HG02981 (cell line): ENCODE results near the gene AMMECR1.
"Not testable (repeated sequence)": the region's sequence is repeated elsewhere in the genome, so short reads cannot be mapped to it uniquely, and the experiment has no call there.

Source experiments
- ATAC-seq: cut with Tn5 transposase; IDR thresholded peaks from one replicate; pipeline ENCODE4 v1.9.1; 2021; ENCODE audit warnings: mild to moderate bottlenecking, moderate library complexity; ENCODE audit not compliant: unreplicated experiment

AMMECR1 gene

GRCh38 chrX:110173192-110174175 lies 144.4 kb downstream of the AMMECR1 start:
- no peak for ATAC-seq

DNA sequence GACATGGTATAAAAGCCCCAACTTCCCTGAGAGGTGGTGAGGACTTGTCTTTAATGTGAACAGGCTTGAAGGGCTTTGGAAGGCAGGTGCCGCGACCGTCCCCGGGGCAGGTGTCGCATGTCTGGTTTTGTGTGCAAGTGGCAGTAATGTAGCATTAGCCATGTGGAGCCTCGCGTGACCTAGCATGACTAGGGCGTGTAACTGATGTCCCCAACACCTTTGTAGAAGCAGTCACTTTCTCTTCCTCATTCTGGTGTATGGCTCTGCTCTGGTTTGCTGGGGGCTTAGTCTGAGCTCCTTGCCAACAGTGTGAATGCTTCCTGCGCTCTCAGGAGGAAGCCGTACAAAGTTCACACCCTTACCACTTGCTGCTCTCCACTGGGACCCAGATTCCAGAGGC lies 145.7 kb downstream of the AMMECR1 start:
- peak; percentile 98 for ATAC-seq

GRCh38 chrX:110171442-110171841 lies 146.4 kb downstream of the AMMECR1 start:
- ATAC-seq = no peak

GRCh38 chrX:110170029-110170428 lies 147.9 kb downstream of the AMMECR1 start:
- no peak for ATAC-seq

DNA sequence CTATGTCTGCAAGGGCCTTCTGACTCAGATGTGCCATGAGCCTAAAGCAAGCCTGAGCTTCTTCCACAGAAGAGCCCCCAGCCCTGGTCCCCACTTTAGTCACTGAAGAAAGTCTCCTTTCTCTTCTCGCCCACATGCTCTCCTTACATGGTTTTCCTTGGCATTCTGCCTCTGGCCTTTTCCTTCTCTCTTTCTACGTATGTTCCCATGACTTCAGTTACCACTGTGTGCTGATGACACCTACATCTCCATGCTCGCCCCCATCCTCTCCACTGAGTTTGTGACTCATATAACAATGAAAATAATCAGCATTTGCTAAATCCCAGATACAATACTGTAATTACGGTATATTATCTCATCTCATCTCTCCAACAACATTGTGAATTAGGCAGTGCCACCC lies 149.3 kb downstream of the AMMECR1 start:
- ATAC-seq = no peak

- no peak for ATAC-seq
Observed at GRCh38 chrX:110167952-110168451, 149.9 kb downstream of the AMMECR1 start.

DNA sequence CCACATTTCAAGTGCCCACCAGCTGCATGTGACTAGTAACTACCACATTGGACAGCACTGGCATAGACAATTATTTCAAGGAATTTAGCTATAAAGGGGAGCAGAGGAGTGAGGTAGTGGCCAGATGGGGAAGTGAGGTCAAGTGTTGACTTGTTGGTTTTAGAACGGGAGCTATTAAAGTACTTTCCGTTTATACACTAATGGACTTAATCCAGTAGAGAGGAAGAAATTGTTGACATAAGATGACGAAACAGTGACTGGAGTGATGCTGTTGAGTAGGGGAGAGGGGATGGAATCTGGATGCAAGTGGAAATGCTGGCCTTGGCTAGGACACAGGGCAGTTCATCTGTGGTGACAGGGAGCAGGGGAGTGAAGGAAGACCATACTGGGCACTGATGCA lies 154.4 kb downstream of the AMMECR1 start:
- ATAC-seq = no peak

DNA sequence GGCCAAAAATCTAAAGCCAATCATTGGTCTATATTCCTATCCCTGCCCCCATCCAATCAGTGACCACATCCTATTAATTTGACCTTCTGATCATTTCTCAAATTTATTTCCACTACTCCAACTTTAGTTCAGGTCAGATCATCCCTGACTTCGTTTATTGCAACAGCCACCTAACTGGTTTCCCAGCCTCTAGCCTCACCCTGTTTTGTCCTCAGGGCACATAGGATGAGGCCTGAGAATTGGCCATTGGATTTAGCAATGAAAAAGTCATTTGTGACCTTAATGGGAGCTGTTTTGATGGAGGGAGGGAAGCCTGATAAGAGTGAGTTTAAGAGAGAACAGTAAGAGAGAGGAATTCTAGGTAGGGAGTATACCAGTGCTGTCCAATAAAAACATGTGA lies 155.0 kb downstream of the AMMECR1 start:
- no peak for ATAC-seq

DNA sequence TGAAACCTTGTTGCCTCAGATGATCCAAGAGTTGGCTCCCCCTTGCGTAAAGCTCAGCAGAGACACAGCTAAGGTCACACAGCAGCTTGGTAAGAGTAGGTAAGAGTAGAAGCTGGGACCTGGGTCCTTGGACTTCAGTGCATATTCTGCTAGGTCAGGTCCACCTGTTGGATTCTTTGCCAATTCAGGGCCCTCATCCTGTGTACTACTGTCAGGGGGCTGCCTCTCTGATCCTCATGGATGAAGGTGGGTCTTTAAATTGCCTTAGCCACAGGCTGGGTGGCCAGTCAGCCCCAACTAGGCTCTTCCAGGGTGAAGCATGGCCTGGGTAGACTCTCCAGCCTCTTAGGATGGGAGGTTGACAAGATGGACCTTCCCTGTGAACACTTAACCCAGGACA lies 155.8 kb downstream of the AMMECR1 start:
- no peak for ATAC-seq

- no peak for ATAC-seq
Observed at GRCh38 chrX:110161361-110161686, 156.6 kb downstream of the AMMECR1 start.

DNA sequence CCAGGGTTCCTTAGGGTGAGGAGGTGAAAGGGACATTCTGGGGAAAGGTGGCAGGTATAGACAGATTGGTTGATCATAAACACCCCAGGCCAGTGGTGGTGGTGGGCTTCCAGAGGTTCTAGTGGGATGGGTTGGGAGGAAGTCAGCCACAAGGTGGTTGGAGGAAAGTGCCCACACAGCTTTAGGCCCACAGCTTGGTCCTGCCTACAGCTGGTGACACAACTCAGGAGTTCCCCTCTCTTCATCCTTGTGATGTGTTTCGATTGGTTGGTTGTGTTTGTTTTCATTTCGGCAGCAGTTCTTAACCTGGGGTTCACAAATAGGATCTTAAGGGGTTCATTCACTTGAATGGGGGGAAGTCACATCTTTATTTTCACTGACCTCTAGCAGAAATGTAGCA lies 158.0 kb downstream of the AMMECR1 start:
- no peak for ATAC-seq

- ATAC-seq = no peak
Observed at GRCh38 chrX:110159235-110159634, 158.7 kb downstream of the AMMECR1 start.

DNA sequence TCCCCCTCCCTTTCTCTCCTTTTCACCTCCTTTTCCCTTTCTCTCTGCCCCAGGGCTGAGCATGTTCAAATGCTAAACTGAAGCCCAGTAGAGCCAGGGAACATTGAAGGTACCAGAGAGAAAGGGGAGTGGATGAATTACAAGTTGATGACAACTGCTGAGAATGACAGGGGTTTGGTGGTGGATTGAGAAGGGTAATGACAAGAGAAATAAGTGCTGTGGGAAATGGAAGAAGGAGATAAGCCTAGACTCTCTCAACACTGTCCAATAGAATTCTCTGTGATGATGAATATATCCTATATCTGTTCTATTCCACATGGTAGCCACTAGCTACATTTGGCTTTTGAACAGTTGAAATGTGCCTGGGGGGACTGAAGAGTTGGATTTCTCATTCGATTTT lies 160.4 kb downstream of the AMMECR1 start:
- ATAC-seq = no peak

DNA sequence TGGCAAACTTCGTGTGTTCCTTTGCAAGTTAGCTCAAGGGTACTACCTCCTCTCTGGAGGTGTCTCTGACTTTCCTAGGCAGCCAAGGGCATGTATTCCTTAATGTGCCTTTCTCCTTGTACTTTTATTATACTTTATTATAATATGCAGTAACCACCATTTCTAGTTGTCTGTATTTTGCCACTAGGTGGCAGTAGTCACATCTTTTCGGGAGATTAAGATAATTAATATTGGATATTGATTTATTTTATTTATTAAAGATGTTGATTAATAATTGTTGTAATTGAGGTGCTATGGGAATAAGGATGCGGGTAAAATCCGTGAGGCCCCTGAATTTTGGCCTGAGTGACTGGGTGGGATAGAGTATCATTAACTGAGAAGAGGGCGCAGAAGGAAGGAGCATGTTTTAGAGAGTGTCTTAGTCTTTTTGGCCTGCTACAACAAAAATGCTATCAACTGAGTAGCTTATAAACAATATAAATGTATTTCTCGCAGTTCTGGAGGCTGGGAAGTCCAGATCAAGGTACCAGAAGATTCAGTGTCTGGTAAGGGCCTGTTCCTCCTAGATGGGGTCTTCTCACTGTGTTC lies 161.6 kb downstream of the AMMECR1 start:
- no peak for ATAC-seq

- ATAC-seq = no peak
Observed at GRCh38 chrX:110155759-110156158, 162.1 kb downstream of the AMMECR1 start.

DNA sequence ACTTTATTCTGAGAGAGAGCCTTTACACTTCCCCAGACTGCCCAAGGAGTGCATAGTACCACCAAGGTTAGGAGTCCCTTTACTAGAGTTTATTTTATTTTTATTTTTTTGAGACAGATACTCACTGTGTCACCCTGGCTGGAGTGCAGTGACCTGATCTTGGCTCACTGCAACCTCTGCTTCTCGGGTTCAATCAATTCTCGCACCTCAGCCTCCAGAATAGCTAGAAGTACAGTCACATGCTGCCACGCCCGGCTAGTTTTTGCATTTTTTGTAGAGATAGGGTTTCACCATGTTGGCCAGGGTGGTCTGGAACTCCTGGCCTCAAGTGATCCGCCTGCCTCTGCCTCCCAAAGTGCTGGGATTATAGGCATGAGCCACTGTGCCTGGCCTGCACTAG lies 163.6 kb downstream of the AMMECR1 start:
- ATAC-seq = not testable (repeated sequence)

DNA sequence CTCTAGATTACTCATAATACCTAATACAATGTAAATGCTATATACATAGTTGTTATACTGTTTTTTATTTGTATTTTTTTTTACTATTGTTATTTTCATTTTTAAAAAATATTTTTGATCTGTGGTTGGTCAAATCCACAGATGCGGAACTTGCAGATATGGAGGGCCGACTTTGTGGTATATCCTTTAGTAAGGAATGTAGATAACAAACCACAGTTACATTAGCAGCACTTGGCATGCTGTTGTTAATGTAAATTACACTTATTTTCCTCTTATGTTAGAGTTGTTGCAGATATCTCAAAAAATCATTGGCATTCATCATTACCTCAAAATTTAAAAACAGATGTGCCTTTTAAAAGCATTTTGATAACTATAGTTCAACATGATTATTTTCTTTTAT lies 164.0 kb downstream of the AMMECR1 start:
- no peak for ATAC-seq

DNA sequence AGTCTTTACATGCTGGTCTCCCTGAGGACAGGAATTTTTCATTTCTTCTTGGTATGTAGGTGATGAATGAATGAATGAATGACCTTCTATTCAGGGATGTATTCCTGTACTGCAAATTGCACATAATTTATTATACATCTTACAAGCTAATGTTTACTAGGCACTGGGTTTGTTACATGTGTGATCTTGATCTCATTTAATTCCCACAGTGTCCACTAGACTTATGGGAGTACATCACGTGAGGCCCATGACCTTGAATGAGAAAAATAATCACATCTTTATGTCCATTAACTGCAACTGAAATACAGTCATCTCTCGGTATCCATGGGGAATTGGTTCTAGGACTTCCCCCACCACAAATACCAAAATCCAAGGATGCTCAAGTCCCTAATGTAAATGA lies 164.6 kb downstream of the AMMECR1 start:
- ATAC-seq = no peak

GRCh38 chrX:110146521-110146920 lies 171.4 kb downstream of the AMMECR1 start:
- peak; percentile 80 for ATAC-seq

DNA sequence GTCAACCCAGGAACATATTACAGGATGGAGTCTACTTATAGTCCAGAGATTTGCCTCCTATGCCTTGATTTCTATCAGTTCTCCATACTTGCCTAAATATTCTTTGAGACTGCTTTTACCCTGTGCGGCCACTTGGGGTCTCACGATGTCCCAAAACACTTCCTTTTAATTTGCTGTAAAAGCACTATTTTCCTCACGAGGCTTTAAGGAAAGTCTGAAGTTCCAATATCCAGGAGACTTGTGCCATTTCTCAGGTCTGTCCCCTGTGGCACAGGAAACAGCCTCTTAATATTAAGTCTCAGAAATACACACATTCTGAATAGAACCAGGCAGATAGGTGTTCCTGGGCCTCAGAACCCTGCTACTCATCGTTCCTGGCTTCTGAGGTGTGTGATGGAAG lies 172.0 kb downstream of the AMMECR1 start:
- no peak for ATAC-seq

DNA sequence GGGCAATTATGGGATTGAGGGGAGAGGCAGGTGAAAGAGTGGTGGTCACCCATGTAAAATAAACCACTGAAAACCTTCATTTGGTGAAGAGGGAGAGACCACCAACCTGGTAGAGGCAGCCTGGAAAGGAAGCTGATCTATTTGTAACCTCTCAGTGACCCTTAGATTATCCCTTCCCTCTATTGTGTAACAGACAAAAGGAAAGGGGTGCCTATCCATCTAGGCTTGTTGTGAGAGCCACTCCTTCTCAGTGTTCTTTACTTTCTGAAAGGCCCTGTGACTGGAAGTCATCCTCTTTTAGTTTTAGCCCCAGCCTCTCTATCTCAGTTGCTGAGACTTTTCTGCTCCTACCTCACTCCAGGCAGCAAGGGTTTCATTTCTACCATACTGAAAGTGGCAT lies 172.6 kb downstream of the AMMECR1 start:
- no peak for ATAC-seq
